Neural cell (in vitro differentiated cells): Measurements from ENCODE around the gene GTF2F1.

Source experiments
- EZH2 ChIP-seq: fragments of 200-600, 300-800 bp; shearing (Covaris generic), sonication (generic); IDR thresholded peaks from 2 replicates; pipeline ENCODE4 v1.6.1; 2014; ENCODE audit warnings: antibody characterized with exemption, low read length, borderline replicate concordance, mild to moderate bottlenecking; ENCODE audit not compliant: insufficient read depth, poor library complexity, severe bottlenecking
- REST ChIP-seq: IDR thresholded peaks from 2 replicates; pipeline ENCODE4 v1.6.1; 2012; ENCODE audit warnings: borderline replicate concordance

- TF ChIP-seq REST (no peak), EZH2 (no peak)
These were observed 8.6 kb downstream of the GTF2F1 start for GRCh38 chr19:6384381-6384780.
